Activated naive CD8-positive, alpha-beta T cell treated with anti-CD3 and anti-CD28 coated beads, Interleukin-2, amount 50 U/mL, for 16 hours (primary cell): ENCODE measurements around the gene NFATC2.

ENCODE experiments used
- DNase-seq: peaks from one replicate; pipeline ENCODE4 v3.0.0-alpha.2; 2020; ENCODE audit warnings: low read depth, low spot score

NFATC2 gene

GRCh38 chr20:51516855-51517254 is 25.7 kb downstream of the NFATC2 start:
- DNase-seq: no peak

DNA sequence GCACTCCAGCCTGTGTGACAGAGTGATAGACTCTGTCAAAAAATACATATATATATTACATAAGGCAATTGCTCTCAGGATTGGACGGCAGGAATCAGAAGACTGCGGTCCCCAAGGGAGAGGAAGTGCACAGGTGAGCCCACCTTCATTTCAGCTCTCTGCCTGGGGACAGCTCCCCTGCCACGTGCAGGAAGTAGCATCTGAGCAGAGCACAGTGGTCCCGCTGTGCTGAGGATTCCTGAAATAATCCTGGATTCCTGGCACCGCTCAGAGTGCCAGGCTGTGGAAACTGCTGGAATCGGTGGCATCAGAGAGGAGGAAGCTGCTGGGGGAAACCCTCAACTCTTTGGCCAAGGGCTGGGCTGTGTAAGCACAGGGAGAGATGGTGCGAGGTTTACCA is 27.7 kb downstream of the NFATC2 start:
- no peak for DNase-seq

GRCh38 chr20:51514249-51514648 is 28.3 kb downstream of the NFATC2 start:
- DNase-seq: no peak

GRCh38 chr20:51513545-51513944 is 29.0 kb downstream of the NFATC2 start:
- DNase-seq: no peak

GRCh38 chr20:51512645-51513044 is 29.9 kb downstream of the NFATC2 start:
- no peak for DNase-seq

DNA sequence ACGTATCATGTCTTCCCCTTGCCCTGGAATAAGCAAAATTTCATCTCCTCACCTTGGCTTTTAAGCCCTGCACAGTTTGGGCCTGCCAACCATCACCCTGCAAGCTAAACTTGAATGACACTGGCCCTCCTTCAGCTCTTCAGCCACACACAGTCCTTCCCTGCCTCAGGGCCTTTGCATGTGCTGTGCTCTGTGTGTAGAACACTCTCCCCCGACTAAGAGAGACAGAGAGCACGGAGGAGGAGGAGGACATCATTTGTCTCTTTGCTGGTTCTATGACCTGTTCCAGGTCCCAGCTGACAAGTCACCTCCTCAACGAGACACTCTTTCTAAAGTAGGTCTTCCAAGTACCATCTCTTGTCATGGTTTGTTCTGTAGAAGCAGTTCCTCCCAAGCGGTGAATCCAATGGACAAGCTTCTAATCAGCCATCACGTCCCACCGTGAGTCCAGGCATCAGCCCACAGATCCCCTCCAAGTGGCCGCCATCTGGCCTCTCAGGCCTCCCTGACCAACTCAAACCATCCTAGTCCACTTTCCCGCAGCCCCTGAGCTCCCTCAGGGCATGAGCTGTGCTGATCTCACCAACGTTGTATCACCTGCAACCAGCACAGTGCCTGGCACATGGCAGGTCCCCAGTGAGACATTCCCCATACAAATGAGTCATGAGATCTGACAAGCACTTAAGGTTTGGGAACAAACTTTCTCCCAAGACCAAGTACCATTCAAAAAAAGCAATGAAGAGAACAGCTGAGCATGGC is 30.5 kb downstream of the NFATC2 start:
- DNase-seq: no peak

DNA sequence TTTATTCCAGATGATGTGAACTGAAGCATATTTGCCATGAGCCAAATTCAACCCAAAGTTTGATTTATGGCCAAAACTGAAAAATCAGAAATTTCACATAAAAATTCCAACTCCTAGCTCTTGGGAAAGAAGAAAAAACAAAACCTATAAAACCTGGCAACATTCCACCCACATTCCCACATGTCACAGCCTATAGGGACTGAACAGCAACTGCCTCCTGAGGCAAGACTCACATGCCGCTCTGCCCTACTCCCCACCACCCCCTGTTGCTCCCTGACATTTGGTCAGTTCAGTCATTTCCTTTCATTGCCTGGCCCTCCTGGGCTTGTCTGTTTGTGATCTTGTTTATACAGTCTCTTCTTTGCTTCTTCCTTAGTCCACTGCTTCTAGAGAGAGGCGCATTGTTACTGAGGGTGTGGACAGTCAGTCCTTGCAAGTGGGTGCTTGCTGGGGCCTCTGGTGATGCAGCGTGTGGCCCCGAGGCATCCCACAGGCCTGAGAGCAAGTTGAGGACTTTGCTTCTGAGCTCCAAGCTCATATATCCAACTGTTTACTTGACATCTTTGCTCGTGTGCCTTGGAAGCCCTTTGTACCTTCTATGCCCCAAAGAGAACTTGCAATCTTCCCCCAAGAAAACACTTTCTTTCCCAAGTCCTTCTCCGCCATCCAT is 31.4 kb downstream of the NFATC2 start:
- DNase-seq: no peak

GRCh38 chr20:51510169-51510568 is 32.4 kb downstream of the NFATC2 start:
- DNase-seq: no peak

- no peak for DNase-seq
Observed at GRCh38 chr20:51509208-51509607, 33.3 kb downstream of the NFATC2 start.

GRCh38 chr20:51508780-51509179 is 33.7 kb downstream of the NFATC2 start:
- no peak for DNase-seq

DNA sequence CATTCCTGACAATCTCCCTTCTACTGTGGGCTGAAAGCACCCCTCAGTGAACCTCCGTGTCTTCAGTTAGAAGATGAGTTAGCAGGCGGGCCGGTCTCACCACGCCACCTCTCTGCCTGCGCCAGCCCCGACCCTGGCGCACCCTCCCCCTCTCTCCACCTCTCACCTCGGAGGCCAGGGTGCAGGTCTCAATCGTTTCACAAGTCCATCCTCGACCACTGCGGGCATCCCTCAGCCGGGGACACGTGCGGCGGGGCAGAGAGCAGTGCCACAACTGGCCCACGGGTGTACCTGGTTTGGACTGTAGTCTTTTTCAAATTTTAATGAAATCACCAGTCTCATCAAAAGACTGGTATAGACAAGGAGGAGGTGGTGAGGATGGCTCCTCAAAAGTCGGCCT is 34.4 kb downstream of the NFATC2 start:
- DNase-seq: no peak

DNA sequence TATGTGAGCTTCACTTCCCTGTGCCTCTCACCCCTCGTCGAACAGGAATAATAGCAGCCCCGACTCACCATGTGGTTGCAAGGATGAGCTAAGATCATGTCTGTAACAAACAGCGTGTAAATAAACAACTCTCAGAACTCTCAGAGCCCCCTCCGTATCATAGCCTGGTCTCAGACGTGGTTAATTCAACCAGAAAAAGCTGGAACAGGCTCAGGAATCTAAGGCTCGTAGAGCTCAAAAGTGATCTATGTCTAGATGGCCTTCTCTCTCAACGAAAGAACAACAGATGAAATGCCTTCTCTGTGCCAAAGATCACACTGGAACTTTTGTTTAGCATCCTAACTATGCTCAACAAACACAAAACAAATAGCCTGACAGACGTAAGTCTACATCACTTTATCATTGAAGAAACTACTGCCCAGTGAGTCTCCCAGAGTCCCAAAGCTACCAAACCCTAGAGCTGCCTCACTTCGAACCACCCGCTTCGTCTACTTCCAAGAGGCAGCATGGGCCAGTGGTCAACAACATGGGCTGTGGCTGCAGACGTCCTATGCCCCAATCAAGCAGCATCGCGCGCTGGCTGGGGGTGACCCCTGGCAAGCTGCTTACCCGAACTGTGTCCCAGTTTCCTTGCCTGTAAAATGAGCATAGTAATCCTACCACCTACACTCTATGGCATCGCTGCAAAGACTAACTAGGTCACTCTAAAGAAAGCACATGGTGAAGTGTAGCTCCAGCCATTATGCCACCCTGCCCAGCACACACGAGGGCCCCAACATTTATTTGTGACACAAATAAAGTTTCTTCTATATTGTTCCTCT is 35.1 kb downstream of the NFATC2 start:
- DNase-seq: no peak

- DNase-seq: no peak
Observed at GRCh38 chr20:51506527-51507215, 35.8 kb downstream of the NFATC2 start.

DNA sequence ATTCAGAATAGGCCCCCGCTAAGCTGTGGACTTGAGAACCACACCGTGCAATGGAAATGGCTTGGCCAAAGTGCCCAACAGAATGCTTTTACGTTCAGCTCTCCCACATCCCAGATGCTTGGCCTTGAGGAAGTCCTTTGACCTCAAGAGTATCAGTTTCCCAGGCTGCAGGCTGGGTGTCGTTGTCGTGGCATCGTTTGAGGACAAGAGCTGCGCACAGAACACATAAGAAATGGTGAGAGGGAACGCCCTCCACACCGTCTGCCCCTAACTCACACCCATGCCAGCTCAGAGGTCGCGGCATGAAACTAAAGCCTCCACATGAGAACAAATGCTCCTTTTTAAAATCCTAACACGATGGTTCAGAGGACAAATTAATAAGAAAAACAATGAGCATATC is 37.0 kb downstream of the NFATC2 start:
- no peak for DNase-seq

GRCh38 chr20:51503376-51503775 is 39.1 kb downstream of the NFATC2 start:
- no peak for DNase-seq

- no peak for DNase-seq
Observed at GRCh38 chr20:51500936-51501335, 41.6 kb downstream of the NFATC2 start.

- DNase-seq: no peak
Observed at GRCh38 chr20:51500311-51500710, 42.2 kb downstream of the NFATC2 start.

- DNase-seq: no peak
Observed at GRCh38 chr20:51498765-51499540, 43.6 kb downstream of the NFATC2 start.

DNA sequence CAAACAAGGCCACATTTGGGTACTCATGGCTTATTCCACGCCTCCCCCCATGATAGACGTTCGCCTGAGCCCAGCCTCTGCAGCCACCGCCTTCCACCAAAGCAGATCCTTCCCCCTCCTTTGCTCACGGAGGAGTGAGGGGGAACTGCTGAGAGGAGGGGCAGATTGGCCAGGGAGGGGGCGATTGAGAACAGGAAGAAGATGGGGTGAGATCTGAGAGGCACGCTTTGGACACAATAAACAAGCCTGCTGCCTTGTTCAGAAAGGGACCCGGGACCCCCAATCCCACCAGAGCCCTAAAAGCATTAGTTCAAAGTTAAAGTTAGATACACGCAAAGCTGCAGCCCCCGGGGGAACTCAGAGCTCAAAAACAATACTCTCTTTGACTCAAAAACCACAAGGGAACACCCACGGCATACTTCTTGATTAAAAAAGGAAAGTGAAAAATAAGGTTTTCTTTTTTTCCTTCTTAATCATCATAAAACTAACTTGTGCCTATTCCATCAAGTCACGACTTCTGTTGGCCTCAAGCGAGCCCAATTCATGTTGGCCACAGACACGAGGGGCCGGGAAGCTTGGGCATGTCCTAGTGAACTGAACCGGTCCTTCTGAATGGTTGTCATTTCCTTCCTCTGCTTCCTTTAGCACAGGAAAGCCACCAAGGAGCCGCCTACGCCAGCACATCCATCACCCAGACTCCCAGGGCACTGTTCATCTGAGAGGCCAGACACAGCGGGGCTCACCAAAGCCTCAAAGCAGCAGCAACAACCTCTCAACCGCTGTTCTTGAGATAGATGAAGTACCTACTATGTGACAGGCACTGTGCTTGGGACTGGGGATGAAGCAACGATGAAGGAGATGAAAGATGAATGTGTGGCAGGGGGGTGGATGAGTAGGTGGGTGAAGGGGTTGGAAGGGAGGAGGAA is 44.7 kb downstream of the NFATC2 start:
- DNase-seq: no peak

- DNase-seq: no peak
Observed at GRCh38 chr20:51496964-51497363, 45.6 kb downstream of the NFATC2 start.
